HG03575 (cell line): ENCODE measurements around the gene PGM1.

Experiments
- ATAC-seq: cut with Tn5 transposase; IDR thresholded peaks from one replicate; pipeline ENCODE4 v1.9.1; 2021; ENCODE audit not compliant: unreplicated experiment, insufficient number of reproducible peaks, low FRiP score; ENCODE audit errors: extremely low read depth

Gene PGM1

GRCh38 chr1:63653976-63654375, 60.8 kb downstream of the PGM1 start:
- no peak for ATAC-seq

- no peak for ATAC-seq
These were observed 66.2 kb downstream of the PGM1 start for GRCh38 chr1:63659448-63659847.

- no peak for ATAC-seq
These were observed 69.0 kb downstream of the PGM1 start for GRCh38 chr1:63662056-63662836.

- no peak for ATAC-seq
These were observed 69.6 kb downstream of the PGM1 start for GRCh38 chr1:63662841-63663240.

- no peak for ATAC-seq
These were observed 70.1 kb downstream of the PGM1 start for GRCh38 chr1:63663301-63663700.

GRCh38 chr1:63663873-63664272, 70.7 kb downstream of the PGM1 start:
- ATAC-seq: no peak

- ATAC-seq: no peak
These were observed 71.5 kb downstream of the PGM1 start for GRCh38 chr1:63664742-63665141.

GRCh38 chr1:63665410-63665809, 72.2 kb downstream of the PGM1 start:
- no peak for ATAC-seq

GRCh38 chr1:63665824-63666223, 72.6 kb downstream of the PGM1 start:
- no peak for ATAC-seq

GRCh38 chr1:63668298-63668697, 75.1 kb downstream of the PGM1 start:
- ATAC-seq: no peak

- no peak for ATAC-seq
These were observed 76.1 kb downstream of the PGM1 start for GRCh38 chr1:63669151-63669961.

GRCh38 chr1:63670164-63670563, 77.0 kb downstream of the PGM1 start:
- no peak for ATAC-seq

- ATAC-seq: no peak
These were observed 78.3 kb downstream of the PGM1 start for GRCh38 chr1:63671514-63671913.

- ATAC-seq: no peak
These were observed 81.1 kb downstream of the PGM1 start for GRCh38 chr1:63674238-63674864.

- ATAC-seq: no peak
These were observed 81.7 kb downstream of the PGM1 start for GRCh38 chr1:63674865-63675419.

- no peak for ATAC-seq
These were observed 82.3 kb downstream of the PGM1 start for GRCh38 chr1:63675420-63675931.

GRCh38 chr1:63677497-63677896, 84.3 kb downstream of the PGM1 start:
- no peak for ATAC-seq

- ATAC-seq: no peak
These were observed 85.0 kb downstream of the PGM1 start for GRCh38 chr1:63678200-63678599.

- ATAC-seq: no peak
These were observed 85.9 kb downstream of the PGM1 start for GRCh38 chr1:63679076-63679475.
